Ascending aorta (tissue), 2 donors: ENCODE results near the gene UBR1. TPM values are rescaled to one million over a fixed set of nuclear protein-coding genes. Genes with fewer than 3 reads are reported as not detected.

Experiments used
- DNase-seq, 2 donors: peaks; one replicate each; pipeline ENCODE4 v3.0.0-alpha.2; 2019; ENCODE audit warnings: low spot score in 2 of 2
- H3K27ac ChIP-seq, 2 donors: fragments of 200-600 bp; sonication (generic); one replicate each; pipeline ENCODE4 v1.5.1; 2016 to 2017; ENCODE audit warnings: mild to moderate bottlenecking in 1 of 2
- H3K27me3 ChIP-seq: fragments of 200-600 bp; sonication (generic); one replicate; pipeline ENCODE4 v1.5.1; 2017
- H3K36me3 ChIP-seq, 2 donors: fragments of 200-600 bp; sonication (generic); one replicate each; pipeline ENCODE4 v1.5.1; 2016
- H3K4me1 ChIP-seq, 2 donors: fragments of 200-600 bp; sonication (generic); one replicate each; pipeline ENCODE4 v1.5.1; 2016 to 2017; ENCODE audit warnings: mild to moderate bottlenecking in 1 of 2
- H3K4me3 ChIP-seq, 2 donors: fragments of 200-600 bp; sonication (generic); one replicate each; pipeline ENCODE4 v1.5.1; 2016 to 2017; ENCODE audit warnings: mild to moderate bottlenecking in 1 of 2
- H3K9me3 ChIP-seq, 2 donors: fragments of 200-600 bp; sonication (generic); one replicate each; pipeline ENCODE4 v1.5.1; 2016
- intact Hi-C: fragments of 100-400 bp; cut with DNase I; formaldehyde crosslinking; loops from one replicate; pipeline ENCODE4 v1.15.1; 2023
- total RNA-seq: library from RNA; depleted of rRNA; stranded (reverse); fragments of >200 nt; gene quantifications from one replicate; pipeline ENCODE4 v1.1.0, GENCODE V29; 2016
- TF ChIP-seq, protein P1 (sequence below), 3 experiments: fragments of 200-600 bp in 2 of 3; fragments of 450-650 bp in 1 of 3; sonication (generic) in 2 of 3; IDR thresholded peaks; one replicate each; pipeline ENCODE4 v1.5.1; 2016 to 2019; ENCODE audit warnings: antibody characterized with exemption in 3 of 3, mild to moderate bottlenecking in 1 of 3, moderate library complexity in 1 of 3

UBR1 gene
- total RNA-seq, 1 donor from 2014 or later, result 8.2 TPM

GRCh38 chr15:42999201-42999779 lies 106.5 kb downstream of the UBR1 start:
- H3K27me3 ChIP-seq, result no peaks in the 10 kb centered on the region

GRCh38 chr15:42996871-42997270 lies 109.0 kb downstream of the UBR1 start:
- no peak for DNase-seq
- Histone ChIP-seq H3K27ac (no peak overlapping the region), H3K4me1 (no peaks in the 10 kb centered on the region), H3K27me3 (no peaks in the 10 kb centered on the region), H3K9me3 (no peaks in the 10 kb centered on the region), H3K4me3 (no peak overlapping the region), H3K36me3 (peaks cover 7 to 22% of the 10 kb centered on the region in 2 donors)
- intact Hi-C loops, result no loop called here
- TF ChIP-seq, protein P1, sequence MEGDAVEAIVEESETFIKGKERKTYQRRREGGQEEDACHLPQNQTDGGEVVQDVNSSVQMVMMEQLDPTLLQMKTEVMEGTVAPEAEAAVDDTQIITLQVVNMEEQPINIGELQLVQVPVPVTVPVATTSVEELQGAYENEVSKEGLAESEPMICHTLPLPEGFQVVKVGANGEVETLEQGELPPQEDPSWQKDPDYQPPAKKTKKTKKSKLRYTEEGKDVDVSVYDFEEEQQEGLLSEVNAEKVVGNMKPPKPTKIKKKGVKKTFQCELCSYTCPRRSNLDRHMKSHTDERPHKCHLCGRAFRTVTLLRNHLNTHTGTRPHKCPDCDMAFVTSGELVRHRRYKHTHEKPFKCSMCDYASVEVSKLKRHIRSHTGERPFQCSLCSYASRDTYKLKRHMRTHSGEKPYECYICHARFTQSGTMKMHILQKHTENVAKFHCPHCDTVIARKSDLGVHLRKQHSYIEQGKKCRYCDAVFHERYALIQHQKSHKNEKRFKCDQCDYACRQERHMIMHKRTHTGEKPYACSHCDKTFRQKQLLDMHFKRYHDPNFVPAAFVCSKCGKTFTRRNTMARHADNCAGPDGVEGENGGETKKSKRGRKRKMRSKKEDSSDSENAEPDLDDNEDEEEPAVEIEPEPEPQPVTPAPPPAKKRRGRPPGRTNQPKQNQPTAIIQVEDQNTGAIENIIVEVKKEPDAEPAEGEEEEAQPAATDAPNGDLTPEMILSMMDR (IDR thresholded peaks at IDR 0.05), result no peak

More at GRCh38 chr15:42999201-42999779, 106.5 kb downstream of the UBR1 start:
- no peaks in the 10 kb centered on the region for H3K9me3 ChIP-seq
- no peak overlapping the region for H3K4me3 ChIP-seq
- no peak overlapping the region for H3K27ac ChIP-seq
- H3K4me1 ChIP-seq, result no peaks in the 10 kb centered on the region
- intact Hi-C loops, result no loop called here
- no peak for DNase-seq
- H3K36me3 ChIP-seq, result peaks cover 14 to 31% of the 10 kb centered on the region in 2 donors
- TF ChIP-seq, protein P1 (IDR thresholded peaks at IDR 0.05), result no peak

- no peak for DNase-seq
- intact Hi-C loops, result no loop called here
- TF ChIP-seq, protein P1 (IDR thresholded peaks at IDR 0.05), result no peak
- Histone ChIP-seq H3K36me3 (peaks cover 7 to 28% of the 10 kb centered on the region in 2 donors), H3K27me3 (no peaks in the 10 kb centered on the region), H3K4me1 (no peaks in the 10 kb centered on the region), H3K27ac (no peak overlapping the region), H3K9me3 (no peaks in the 10 kb centered on the region), H3K4me3 (no peak overlapping the region)
Measured at GRCh38 chr15:42994546-42994945, 111.3 kb downstream of the UBR1 start.

DNA sequence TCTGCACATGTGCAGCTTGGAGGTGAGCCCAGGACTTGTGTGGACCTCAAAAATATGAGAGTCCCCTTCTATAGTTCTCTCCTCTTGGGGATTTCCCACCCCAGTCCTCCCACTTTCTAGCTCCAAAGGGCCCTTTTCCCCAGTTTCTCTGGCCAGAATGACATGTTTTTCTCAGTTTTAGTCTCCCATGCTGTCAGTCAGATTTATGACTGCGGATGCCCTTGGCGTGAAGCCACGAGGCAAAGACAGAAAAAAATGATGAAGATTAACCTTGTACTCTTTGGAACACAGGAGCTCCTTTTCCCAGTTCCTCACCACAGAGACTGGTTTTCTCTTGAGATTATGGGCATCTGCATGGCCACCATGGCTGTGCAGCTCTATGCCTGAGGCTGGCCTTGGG lies 113.2 kb downstream of the UBR1 start:
- H3K27ac ChIP-seq, result no peak overlapping the region
- intact Hi-C loops, result no loop called here

GRCh38 chr15:42986693-42987342 lies 119.0 kb downstream of the UBR1 start:
- Histone ChIP-seq H3K4me1 (no peaks in the 10 kb centered on the region), H3K27me3 (no peaks in the 10 kb centered on the region), H3K9me3 (no peaks in the 10 kb centered on the region), H3K4me3 (no peak overlapping the region), H3K27ac (no peak overlapping the region), H3K36me3 (peaks cover 40 to 72% of the 10 kb centered on the region in 2 donors)
- intact Hi-C loops, result no loop called here
- DNase-seq, result no peak
- TF ChIP-seq, protein P1 (IDR thresholded peaks at IDR 0.05), result no peak

More for the DNA sequence above, 113.2 kb downstream of the UBR1 start:
- TF ChIP-seq, protein P1 (IDR thresholded peaks at IDR 0.05), result no peak
- Histone ChIP-seq H3K4me3 (no peak overlapping the region), H3K9me3 (no peaks in the 10 kb centered on the region), H3K4me1 (no peaks in the 10 kb centered on the region), H3K27me3 (no peaks in the 10 kb centered on the region), H3K36me3 (peaks cover 14 to 43% of the 10 kb centered on the region in 2 donors)
- no peak for DNase-seq
